GM12865 (cell line): ENCODE measurements around the gene SP6.

Experiments
- DNase-seq: peaks from one replicate; pipeline ENCODE4 v3.0.0; 2010; ENCODE audit warnings: low read depth
- H3K4me3 ChIP-seq: 2 replicates; pipeline ENCODE4 v1.5.1; 2011; ENCODE audit warnings: mild to moderate bottlenecking, low read depth, low read length, control low read depth
- CTCF ChIP-seq: IDR thresholded peaks from 2 replicates; pipeline ENCODE4 v1.5.1; 2011; ENCODE audit warnings: low read length, control low read depth, low read depth, inconsistent platforms; ENCODE audit not compliant: insufficient read depth; ENCODE audit errors: missing control alignments

The SP6 gene

GRCh38 chr17:47810901-47811635 lies 39.9 kb downstream of the SP6 start:
- H3K4me3 ChIP-seq, result no peak overlapping the region
- no peak for TF ChIP-seq CTCF
- no peak for DNase-seq

- DNase-seq, result no peak
Measured at GRCh38 chr17:47810200-47810821, 40.7 kb downstream of the SP6 start.

GRCh38 chr17:47808830-47809480 lies 42.0 kb downstream of the SP6 start:
- TF ChIP-seq CTCF, result no peak
- no peak for DNase-seq
- no peak overlapping the region for H3K4me3 ChIP-seq

More at GRCh38 chr17:47810200-47810821, 40.7 kb downstream of the SP6 start:
- no peak overlapping the region for H3K4me3 ChIP-seq
- no peak for TF ChIP-seq CTCF

GRCh38 chr17:47808036-47808829 lies 42.7 kb downstream of the SP6 start:
- no peak overlapping the region for H3K4me3 ChIP-seq
- no peak for DNase-seq
- no peak for TF ChIP-seq CTCF

GRCh38 chr17:47807421-47807820 lies 43.5 kb downstream of the SP6 start:
- TF ChIP-seq CTCF, result no peak

GRCh38 chr17:47806913-47807255 lies 44.1 kb downstream of the SP6 start:
- no peak for TF ChIP-seq CTCF
- no peak overlapping the region for H3K4me3 ChIP-seq
- no peak for DNase-seq

More at GRCh38 chr17:47807421-47807820, 43.5 kb downstream of the SP6 start:
- no peak overlapping the region for H3K4me3 ChIP-seq
- DNase-seq, result no peak
